ENCODE results near the gene APOBEC3A.

The APOBEC3A gene

GRCh38 chr22:38927033-38927781 is 30.2 kb upstream of the APOBEC3A start:
- TF ChIP-seq SIN3A (IDR thresholded peaks at IDR 0.05; ENCODE audit: borderline replicate concordance, insufficient read depth, low read length) (no peak), FOXP2 (optimal IDR thresholded peaks at IDR 0.05; ENCODE audit: borderline replicate concordance, extremely low read depth, extremely low read length, insufficient read depth) (no peak), POLR2AphosphoS5 (IDR thresholded peaks at IDR 0.05; ENCODE audit: low read depth, low read length) (no peak), TAF1 (IDR thresholded peaks at IDR 0.05; ENCODE audit: borderline replicate concordance, insufficient read depth, low read length) (no peak)
- TF ChIP-seq, protein P1, sequence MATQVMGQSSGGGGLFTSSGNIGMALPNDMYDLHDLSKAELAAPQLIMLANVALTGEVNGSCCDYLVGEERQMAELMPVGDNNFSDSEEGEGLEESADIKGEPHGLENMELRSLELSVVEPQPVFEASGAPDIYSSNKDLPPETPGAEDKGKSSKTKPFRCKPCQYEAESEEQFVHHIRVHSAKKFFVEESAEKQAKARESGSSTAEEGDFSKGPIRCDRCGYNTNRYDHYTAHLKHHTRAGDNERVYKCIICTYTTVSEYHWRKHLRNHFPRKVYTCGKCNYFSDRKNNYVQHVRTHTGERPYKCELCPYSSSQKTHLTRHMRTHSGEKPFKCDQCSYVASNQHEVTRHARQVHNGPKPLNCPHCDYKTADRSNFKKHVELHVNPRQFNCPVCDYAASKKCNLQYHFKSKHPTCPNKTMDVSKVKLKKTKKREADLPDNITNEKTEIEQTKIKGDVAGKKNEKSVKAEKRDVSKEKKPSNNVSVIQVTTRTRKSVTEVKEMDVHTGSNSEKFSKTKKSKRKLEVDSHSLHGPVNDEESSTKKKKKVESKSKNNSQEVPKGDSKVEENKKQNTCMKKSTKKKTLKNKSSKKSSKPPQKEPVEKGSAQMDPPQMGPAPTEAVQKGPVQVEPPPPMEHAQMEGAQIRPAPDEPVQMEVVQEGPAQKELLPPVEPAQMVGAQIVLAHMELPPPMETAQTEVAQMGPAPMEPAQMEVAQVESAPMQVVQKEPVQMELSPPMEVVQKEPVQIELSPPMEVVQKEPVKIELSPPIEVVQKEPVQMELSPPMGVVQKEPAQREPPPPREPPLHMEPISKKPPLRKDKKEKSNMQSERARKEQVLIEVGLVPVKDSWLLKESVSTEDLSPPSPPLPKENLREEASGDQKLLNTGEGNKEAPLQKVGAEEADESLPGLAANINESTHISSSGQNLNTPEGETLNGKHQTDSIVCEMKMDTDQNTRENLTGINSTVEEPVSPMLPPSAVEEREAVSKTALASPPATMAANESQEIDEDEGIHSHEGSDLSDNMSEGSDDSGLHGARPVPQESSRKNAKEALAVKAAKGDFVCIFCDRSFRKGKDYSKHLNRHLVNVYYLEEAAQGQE (IDR thresholded peaks at IDR 0.05; ENCODE audit: insufficient read depth in 1 of 2, low read depth in 2 of 2, low read length in 2 of 2): no peak

DNA sequence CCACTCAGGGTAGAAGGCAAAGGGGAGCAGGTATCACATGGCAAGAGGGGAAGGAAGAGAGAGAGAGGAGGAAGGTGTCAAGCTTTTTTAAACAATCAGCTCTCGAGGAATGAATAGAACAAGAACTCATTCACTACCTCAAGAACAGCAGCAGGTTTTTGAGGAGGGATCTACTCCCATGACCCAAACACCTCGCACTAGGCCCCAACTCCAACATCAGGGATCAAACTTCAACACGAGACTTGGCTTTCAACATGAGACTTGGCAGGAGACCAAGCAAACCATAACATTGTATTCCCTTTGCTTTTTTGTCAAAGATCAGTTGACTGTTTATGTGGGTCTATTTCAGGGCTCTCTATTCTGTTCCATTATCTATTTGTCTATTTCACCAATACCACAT is 26.9 kb upstream of the APOBEC3A start:
- TF ChIP-seq POLR2AphosphoS5 (IDR thresholded peaks at IDR 0.05; ENCODE audit: low read depth, low read length) (no peak), TAF1 (IDR thresholded peaks at IDR 0.05; ENCODE audit: borderline replicate concordance, insufficient read depth, low read length) (no peak), FOXP2 (optimal IDR thresholded peaks at IDR 0.05; ENCODE audit: borderline replicate concordance, extremely low read depth, extremely low read length, insufficient read depth) (no peak), SIN3A (IDR thresholded peaks at IDR 0.05; ENCODE audit: borderline replicate concordance, insufficient read depth, low read length) (no peak)
- TF ChIP-seq, protein P1 (IDR thresholded peaks at IDR 0.05; ENCODE audit: insufficient read depth in 1 of 2, low read depth in 2 of 2, low read length in 2 of 2): no peak

DNA sequence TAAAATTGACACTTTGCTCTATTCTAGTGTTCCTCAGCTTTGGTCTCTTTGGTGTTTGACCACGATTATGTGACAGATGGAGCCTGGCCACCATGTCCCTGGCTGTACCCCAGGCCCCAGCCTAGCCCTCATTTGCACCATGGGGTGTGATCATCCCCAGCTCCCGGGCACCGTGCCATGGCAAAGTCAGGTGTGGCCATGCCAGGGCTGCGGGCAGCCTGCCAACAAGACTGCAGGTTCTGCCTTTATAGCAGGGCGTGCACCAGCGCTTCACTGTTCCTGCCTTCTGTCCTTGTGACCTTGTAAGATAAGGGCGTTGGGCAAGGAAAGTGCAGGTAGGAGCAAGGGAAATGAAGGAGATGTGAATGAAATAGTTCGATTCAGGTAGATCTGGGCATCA is 22.4 kb upstream of the APOBEC3A start:
- TF ChIP-seq TAF1 (IDR thresholded peaks at IDR 0.05; ENCODE audit: borderline replicate concordance, insufficient read depth, low read length) (no peak), FOXP2 (optimal IDR thresholded peaks at IDR 0.05; ENCODE audit: borderline replicate concordance, extremely low read depth, extremely low read length, insufficient read depth) (no peak), POLR2AphosphoS5 (IDR thresholded peaks at IDR 0.05; ENCODE audit: low read depth, low read length) (no peak), SIN3A (IDR thresholded peaks at IDR 0.05; ENCODE audit: borderline replicate concordance, insufficient read depth, low read length) (no peak)
- TF ChIP-seq, protein P1 (IDR thresholded peaks at IDR 0.05; ENCODE audit: insufficient read depth in 1 of 2, low read depth in 2 of 2, low read length in 2 of 2): no peak

DNA sequence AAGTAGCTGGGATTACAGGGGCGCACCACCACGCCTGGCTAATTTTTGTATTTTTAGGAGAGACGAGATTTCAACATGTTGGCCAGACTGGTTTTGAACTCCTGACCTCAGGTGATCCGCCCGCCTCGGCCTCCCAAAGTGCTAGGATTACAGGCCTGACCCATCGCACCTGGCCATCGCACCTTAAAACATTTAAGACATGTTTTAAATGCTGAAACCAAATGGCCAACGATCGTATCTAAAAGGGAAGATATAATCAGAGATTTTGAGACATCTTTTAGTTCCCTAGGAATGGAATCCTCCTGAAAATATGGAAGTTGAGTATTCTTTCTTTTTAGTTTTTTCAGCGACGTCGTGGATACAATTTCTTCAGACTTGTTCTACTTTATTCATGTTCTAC is 21.8 kb upstream of the APOBEC3A start:
- no peak for TF ChIP-seq SIN3A (IDR thresholded peaks at IDR 0.05; ENCODE audit: borderline replicate concordance, insufficient read depth, low read length)
- no peak for TF ChIP-seq FOXP2 (optimal IDR thresholded peaks at IDR 0.05; ENCODE audit: borderline replicate concordance, extremely low read depth, extremely low read length, insufficient read depth)
- no peak for TF ChIP-seq POLR2AphosphoS5 (IDR thresholded peaks at IDR 0.05; ENCODE audit: low read depth, low read length)
- TF ChIP-seq TAF1 (IDR thresholded peaks at IDR 0.05; ENCODE audit: borderline replicate concordance, insufficient read depth, low read length): no peak
- TF ChIP-seq, protein P1 (IDR thresholded peaks at IDR 0.05; ENCODE audit: insufficient read depth in 1 of 2, low read depth in 2 of 2, low read length in 2 of 2): no peak
